Measurements from ENCODE around the gene DNAH6. TPM values are rescaled to one million over a fixed set of nuclear protein-coding genes. Genes with fewer than 3 reads are reported as not detected.

DNAH6 gene
- total and polyA plus RNA-seq, 2 of the 13 experiments (the other 11 are each of a cell fraction or from before 2014, with no cell fraction given), result 0.01 TPM; not detected in 1

- Histone ChIP-seq H3K9me3 (ENCODE audit: low read length) (no peaks in the 10 kb centered on the region), H3K27me3 (ENCODE audit: control insufficient read depth in 1 of 2, insufficient read depth in 2 of 2, low read length in 2 of 2) (no peaks in the 10 kb centered on the region), H3K4me3 (replicated peaks in 1 of 3; ENCODE audit: insufficient read depth in 1 of 3, low read depth in 2 of 3, low read length in 3 of 3) (no peak overlapping the region), H3K79me2 (ENCODE audit: insufficient read depth, low read length) (no peaks in the 10 kb centered on the region), H3K9ac (ENCODE audit: insufficient read depth, low read depth, low read length) (no peak overlapping the region), H2AFZ (ENCODE audit: low read length) (no peak overlapping the region), H3K36me3 (replicated peaks in 1 of 2; ENCODE audit: control insufficient read depth in 1 of 2, insufficient read depth in 2 of 2, low read length in 2 of 2) (no peaks in the 10 kb centered on the region), H3K4me2 (ENCODE audit: low read depth, low read length) (no peak overlapping the region), H3K4me1 (ENCODE audit: insufficient read depth, low read length) (no peaks in the 10 kb centered on the region), H3K27ac (ENCODE audit: extremely low read length, insufficient read depth, low read length) (no peak overlapping the region), H4K20me1 (ENCODE audit: insufficient read depth, low read length) (no peaks in the 10 kb centered on the region)
- BruUV-seq (replicated peaks), result no TSS peak
- WGBS (ENCODE audit: low lambda C conversion rate), result 47% methylated on average over 2 of the region's 3 CpGs
- DNase-seq (ENCODE audit: low spot score), result no peak
- intact Hi-C loops (cut with micrococcal nuclease; ENCODE audit: unreplicated experiment), result no loop called here
- POLR2A ChIA-PET, result no interaction called here
- CTCF ChIA-PET (ENCODE audit: low intra/inter-chr PET ratio, low total read pairs), result no interaction called here
- no peak for ATAC-seq
- no peak for FAIRE-seq
- in situ Hi-C loops (cut with HindIII; ENCODE audit: extremely low pct_ligation_motif_present, low pct_unique_long_range_greater_than_20kb), result no loop called here
- TF ChIP-seq SP140L (CRISPR knock-in tag; IDR thresholded peaks at IDR 0.05; ENCODE audit: borderline replicate concordance) (no peak), ZNF274 (CRISPR knock-in tag; IDR thresholded peaks at IDR 0.05) (no peak), SOX6 (IDR thresholded peaks at IDR 0.05) (no peak), SOX6 (CRISPR knock-in tag; IDR thresholded peaks at IDR 0.05) (no peak), ZNF674 (CRISPR knock-in tag; IDR thresholded peaks at IDR 0.05; ENCODE audit: low read depth) (no peak), MYPOP (CRISPR knock-in tag; IDR thresholded peaks at IDR 0.05) (no peak), ZNF280B (CRISPR knock-in tag; IDR thresholded peaks at IDR 0.05; ENCODE audit: borderline replicate concordance) (no peak)
These were observed 214.9 kb downstream of the DNAH6 start for GRCh38 chr2:84731185-84731584.
